ENCODE results near the gene LRSAM1.

LRSAM1 gene

GRCh38 chr9:127503379-127503921, 52.1 kb downstream of the LRSAM1 start:
- Histone ChIP-seq H3K9ac (ENCODE audit: low read length in 5 of 5) (no peak overlapping the region), H3K4me3 (ENCODE audit: low read depth in 1 of 5, low read length in 5 of 5) (no peak overlapping the region), H3K4me1 (ENCODE audit: control insufficient read depth in 5 of 5, insufficient read depth in 5 of 5, low read length in 5 of 5) (no peaks in the 10 kb centered on the region), H3K9me3 (ENCODE audit: control insufficient read depth in 5 of 5, low read length in 5 of 5) (no peaks in the 10 kb centered on the region), H3K36me3 (ENCODE audit: control insufficient read depth in 5 of 5, insufficient read depth in 5 of 5, low read length in 5 of 5) (peaks cover 0 to 54% (median 42%) of the 10 kb centered on the region in 5 donors), H3K27me3 (ENCODE audit: control insufficient read depth in 5 of 5, insufficient read depth in 4 of 5, low read length in 5 of 5) (no peaks in the 10 kb centered on the region), H3K27ac (ENCODE audit: low read depth, low read length) (no peak overlapping the region)

GRCh38 chr9:127503947-127504886, 52.9 kb downstream of the LRSAM1 start:
- H3K36me3 ChIP-seq (ENCODE audit: control insufficient read depth in 5 of 5, insufficient read depth in 5 of 5, low read length in 5 of 5): peaks cover 0 to 61% (median 50%) of the 10 kb centered on the region in 5 donors
- H3K9ac ChIP-seq (ENCODE audit: low read length in 5 of 5): no peak overlapping the region
- H3K27me3 ChIP-seq (ENCODE audit: control insufficient read depth in 5 of 5, insufficient read depth in 4 of 5, low read length in 5 of 5): no peaks in the 10 kb centered on the region
- peaks cover 0 to under 1% (median 0%) of the 10 kb centered on the region in 5 donors for H3K4me1 ChIP-seq (ENCODE audit: control insufficient read depth in 5 of 5, insufficient read depth in 5 of 5, low read length in 5 of 5)
- H3K4me3 ChIP-seq (ENCODE audit: low read depth in 1 of 5, low read length in 5 of 5): no peak overlapping the region
- H3K9me3 ChIP-seq (ENCODE audit: control insufficient read depth in 5 of 5, low read length in 5 of 5): no peaks in the 10 kb centered on the region
- H3K27ac ChIP-seq (ENCODE audit: low read depth, low read length): no peak overlapping the region

GRCh38 chr9:127504887-127505251, 53.6 kb downstream of the LRSAM1 start:
- Histone ChIP-seq H3K9me3 (ENCODE audit: control insufficient read depth in 5 of 5, low read length in 5 of 5) (no peaks in the 10 kb centered on the region), H3K9ac (ENCODE audit: low read length in 5 of 5) (no peak overlapping the region), H3K4me1 (ENCODE audit: control insufficient read depth in 5 of 5, insufficient read depth in 5 of 5, low read length in 5 of 5) (peaks cover 0 to 5% (median 0%) of the 10 kb centered on the region in 5 donors), H3K4me3 (ENCODE audit: low read depth in 1 of 5, low read length in 5 of 5) (no peak overlapping the region), H3K27ac (ENCODE audit: low read depth, low read length) (no peak overlapping the region), H3K36me3 (ENCODE audit: control insufficient read depth in 5 of 5, insufficient read depth in 5 of 5, low read length in 5 of 5) (peaks cover 0 to 63% (median 51%) of the 10 kb centered on the region in 5 donors), H3K27me3 (ENCODE audit: control insufficient read depth in 5 of 5, insufficient read depth in 4 of 5, low read length in 5 of 5) (no peaks in the 10 kb centered on the region)

GRCh38 chr9:127505396-127506116, 54.2 kb downstream of the LRSAM1 start:
- no peaks in the 10 kb centered on the region for H3K9me3 ChIP-seq (ENCODE audit: control insufficient read depth in 5 of 5, low read length in 5 of 5)
- H3K4me1 ChIP-seq (ENCODE audit: control insufficient read depth in 5 of 5, insufficient read depth in 5 of 5, low read length in 5 of 5): peaks cover 0 to 5% (median 0%) of the 10 kb centered on the region in 5 donors
- H3K9ac ChIP-seq (ENCODE audit: low read length in 5 of 5): no peak overlapping the region
- H3K36me3 ChIP-seq (ENCODE audit: control insufficient read depth in 5 of 5, insufficient read depth in 5 of 5, low read length in 5 of 5): peaks cover 0 to 64% (median 53%) of the 10 kb centered on the region in 5 donors
- H3K4me3 ChIP-seq (ENCODE audit: low read depth in 1 of 5, low read length in 5 of 5): no peak overlapping the region
- H3K27ac ChIP-seq (ENCODE audit: low read depth, low read length): no peak overlapping the region
- H3K27me3 ChIP-seq (ENCODE audit: control insufficient read depth in 5 of 5, insufficient read depth in 4 of 5, low read length in 5 of 5): no peaks in the 10 kb centered on the region

- Histone ChIP-seq H3K36me3 (ENCODE audit: control insufficient read depth in 5 of 5, insufficient read depth in 5 of 5, low read length in 5 of 5) (peaks cover 0 to 60% (median 52%) of the 10 kb centered on the region in 5 donors), H3K27ac (ENCODE audit: low read depth, low read length) (no peak overlapping the region)
Measured at GRCh38 chr9:127506117-127506813, 55.0 kb downstream of the LRSAM1 start.

GRCh38 chr9:127506814-127507750, 55.8 kb downstream of the LRSAM1 start:
- Histone ChIP-seq H3K27ac (ENCODE audit: low read depth, low read length) (no peak overlapping the region), H3K9ac (ENCODE audit: low read length in 5 of 5) (no peak overlapping the region), H3K36me3 (ENCODE audit: control insufficient read depth in 5 of 5, insufficient read depth in 5 of 5, low read length in 5 of 5) (peaks cover 0 to 56% (median 50%) of the 10 kb centered on the region in 5 donors), H3K4me1 (ENCODE audit: control insufficient read depth in 5 of 5, insufficient read depth in 5 of 5, low read length in 5 of 5) (peaks cover 0 to 5% (median 0%) of the 10 kb centered on the region in 5 donors), H3K9me3 (ENCODE audit: control insufficient read depth in 5 of 5, low read length in 5 of 5) (no peaks in the 10 kb centered on the region), H3K4me3 (ENCODE audit: low read depth in 1 of 5, low read length in 5 of 5) (no peak overlapping the region), H3K27me3 (ENCODE audit: control insufficient read depth in 5 of 5, insufficient read depth in 4 of 5, low read length in 5 of 5) (no peaks in the 10 kb centered on the region)

More at GRCh38 chr9:127506117-127506813, 55.0 kb downstream of the LRSAM1 start:
- Histone ChIP-seq H3K27me3 (ENCODE audit: control insufficient read depth in 5 of 5, insufficient read depth in 4 of 5, low read length in 5 of 5) (no peaks in the 10 kb centered on the region), H3K9me3 (ENCODE audit: control insufficient read depth in 5 of 5, low read length in 5 of 5) (no peaks in the 10 kb centered on the region), H3K4me1 (ENCODE audit: control insufficient read depth in 5 of 5, insufficient read depth in 5 of 5, low read length in 5 of 5) (peaks cover 0 to 5% (median 0%) of the 10 kb centered on the region in 5 donors), H3K4me3 (ENCODE audit: low read depth in 1 of 5, low read length in 5 of 5) (no peak overlapping the region), H3K9ac (ENCODE audit: low read length in 5 of 5) (peak overlapping the region in 1 of 5 donors; percentile 19)

- H3K27me3 ChIP-seq (ENCODE audit: control insufficient read depth in 5 of 5, insufficient read depth in 4 of 5, low read length in 5 of 5): no peaks in the 10 kb centered on the region
- no peak overlapping the region for H3K27ac ChIP-seq (ENCODE audit: low read depth, low read length)
- peaks cover 0 to 5% (median 0%) of the 10 kb centered on the region in 5 donors for H3K4me1 ChIP-seq (ENCODE audit: control insufficient read depth in 5 of 5, insufficient read depth in 5 of 5, low read length in 5 of 5)
- no peak overlapping the region for H3K4me3 ChIP-seq (ENCODE audit: low read depth in 1 of 5, low read length in 5 of 5)
- peaks cover 0 to 55% (median 51%) of the 10 kb centered on the region in 5 donors for H3K36me3 ChIP-seq (ENCODE audit: control insufficient read depth in 5 of 5, insufficient read depth in 5 of 5, low read length in 5 of 5)
- H3K9ac ChIP-seq (ENCODE audit: low read length in 5 of 5): no peak overlapping the region
- H3K9me3 ChIP-seq (ENCODE audit: control insufficient read depth in 5 of 5, low read length in 5 of 5): no peaks in the 10 kb centered on the region
Measured at GRCh38 chr9:127507751-127508648, 56.7 kb downstream of the LRSAM1 start.

- H3K9me3 ChIP-seq (ENCODE audit: control insufficient read depth in 5 of 5, low read length in 5 of 5): no peaks in the 10 kb centered on the region
- H3K27me3 ChIP-seq (ENCODE audit: control insufficient read depth in 5 of 5, insufficient read depth in 4 of 5, low read length in 5 of 5): no peaks in the 10 kb centered on the region
- H3K27ac ChIP-seq (ENCODE audit: low read depth, low read length): no peak overlapping the region
- H3K4me1 ChIP-seq (ENCODE audit: control insufficient read depth in 5 of 5, insufficient read depth in 5 of 5, low read length in 5 of 5): peaks cover 0 to 5% (median 0%) of the 10 kb centered on the region in 5 donors
- peaks cover 0 to 54% (median 46%) of the 10 kb centered on the region in 5 donors for H3K36me3 ChIP-seq (ENCODE audit: control insufficient read depth in 5 of 5, insufficient read depth in 5 of 5, low read length in 5 of 5)
- H3K9ac ChIP-seq (ENCODE audit: low read length in 5 of 5): no peak overlapping the region
- no peak overlapping the region for H3K4me3 ChIP-seq (ENCODE audit: low read depth in 1 of 5, low read length in 5 of 5)
Measured at GRCh38 chr9:127508901-127509260, 57.6 kb downstream of the LRSAM1 start.

Measured in subcutaneous abdominal adipose tissue (tissue), 5 donors.